Fibroblast of lung (primary cell): ENCODE results near the gene ZNF747. TPM values are rescaled to one million over a fixed set of nuclear protein-coding genes. Genes with fewer than 3 reads are reported as not detected.

Source experiments
- DNase-seq, 2 donors: peaks; one replicate each; pipeline versions ENCODE4 v3.0.0 to v3.0.0-alpha.2; 2010; ENCODE audit warnings: low read depth in 2 of 2
- H2AFZ ChIP-seq: 2 replicates; pipeline ENCODE4 v1.5.1; 2012; ENCODE audit warnings: low read length, control low read depth, inconsistent platforms
- H3K27ac ChIP-seq: 2 replicates; pipeline ENCODE4 v1.5.1; 2011; ENCODE audit warnings: low read length, control low read depth; ENCODE audit not compliant: insufficient read depth
- H3K27me3 ChIP-seq: 2 replicates; pipeline ENCODE4 v1.5.1; 2011; ENCODE audit warnings: mild to moderate bottlenecking, low read length; ENCODE audit not compliant: control insufficient read depth, insufficient read depth
- H3K36me3 ChIP-seq: 2 replicates; pipeline ENCODE4 v1.5.1; 2011; ENCODE audit warnings: low read length; ENCODE audit not compliant: control insufficient read depth, insufficient read depth
- H3K4me1 ChIP-seq: 2 replicates; pipeline ENCODE4 v1.5.1; 2011; ENCODE audit warnings: low read length; ENCODE audit not compliant: control insufficient read depth, insufficient read depth; ENCODE audit errors: extremely low read depth
- H3K4me2 ChIP-seq: 2 replicates; pipeline ENCODE4 v1.5.1; 2011; ENCODE audit warnings: low read length, control low read depth; ENCODE audit not compliant: insufficient read depth; ENCODE audit errors: extremely low read depth
- H3K4me3 ChIP-seq, 4 experiments: fragments of 200-600 bp in 1 of 4; sonication (generic) in 1 of 4; replicated peaks in 1 of 4; 2 replicates each; pipeline ENCODE4 v1.5.1; 2011 to 2016; ENCODE audit warnings: low read length in 4 of 4, low read depth in 3 of 4, mild to moderate bottlenecking in 3 of 4, control low read depth in 2 of 4, inconsistent platforms in 1 of 4, mixed read lengths in 1 of 4; ENCODE audit not compliant: insufficient read depth in 1 of 4; ENCODE audit errors: control extremely low read depth in 1 of 4
- H3K79me2 ChIP-seq: 2 replicates; pipeline ENCODE4 v1.5.1; 2012; ENCODE audit warnings: mild to moderate bottlenecking, low read length, inconsistent platforms; ENCODE audit not compliant: control insufficient read depth, insufficient read depth
- H3K9ac ChIP-seq: 2 replicates; pipeline ENCODE4 v1.5.1; 2011; ENCODE audit warnings: mild to moderate bottlenecking, low read length, control low read depth; ENCODE audit not compliant: insufficient read depth
- H3K9me3 ChIP-seq: 2 replicates; pipeline ENCODE4 v1.5.1; 2012; ENCODE audit warnings: low read depth, low read length; ENCODE audit not compliant: control insufficient read depth, insufficient read depth
- H4K20me1 ChIP-seq: 2 replicates; pipeline ENCODE4 v1.5.1; 2011; ENCODE audit warnings: low read length; ENCODE audit not compliant: control insufficient read depth, insufficient read depth; ENCODE audit errors: extremely low read depth
- CTCF ChIP-seq, 2 donors: IDR thresholded peaks in 1 of 2; conservative IDR thresholded peaks in 1 of 2; 1 replicate in 1 of 2; 2 replicates in 1 of 2; pipeline ENCODE4 v1.5.1; 2011 to 2012; ENCODE audit warnings: low read length in 2 of 2, control low read depth in 1 of 2, inconsistent platforms in 1 of 2, low read depth in 1 of 2, mild to moderate bottlenecking in 1 of 2
- EZH2 ChIP-seq: IDR thresholded peaks from 2 replicates; pipeline ENCODE4 v1.5.1; 2012; ENCODE audit warnings: low read length, control low read depth, mild to moderate bottlenecking; ENCODE audit errors: missing control alignments
- polyA plus RNA-seq, 2 donors: library from polyadenylated mRNA; depleted of rRNA in 1 of 2; stranded (reverse) in 1 of 2; unstranded in 1 of 2; fragments of >200 nt; gene quantifications; 2 replicates each; pipeline ENCODE4 v1.2.1, GENCODE V29; 2011 to 2012; ENCODE audit warnings: missing spikeins in 1 of 2
- total RNA-seq: library from RNA; depleted of rRNA; stranded (reverse); fragments of >200 nt; gene quantifications from 2 replicates; pipeline ENCODE4 v1.2.1, GENCODE V29; 2014

ZNF747 gene
- total and polyA plus RNA-seq, 2 donors (not counting 1 experiment from before 2014, with no cell fraction given), result 4.4 to 10.6 TPM

GRCh38 chr16:30565526-30565925 is 30.9 kb upstream of the ZNF747 start:
- DNase-seq, result no peak
- Histone ChIP-seq H4K20me1 (no peaks in the 10 kb centered on the region), H3K4me2 (no peak overlapping the region), H2AFZ (no peak overlapping the region), H3K9ac (no peak overlapping the region), H3K79me2 (no peaks in the 10 kb centered on the region), H3K27me3 (peaks cover 5% of the 10 kb centered on the region), H3K4me1 (no peaks in the 10 kb centered on the region), H3K9me3 (no peaks in the 10 kb centered on the region), H3K4me3 (no peak overlapping the region), H3K27ac (no peak overlapping the region), H3K36me3 (no peaks in the 10 kb centered on the region)
- no peak for TF ChIP-seq CTCF (conservative IDR thresholded peaks at IDR 0.05 in 1 of 2, IDR thresholded peaks at IDR 0.05 in 1 of 2; ENCODE audit: low read depth in 1 of 2, low read length in 2 of 2)
- no peak for TF ChIP-seq EZH2

- TF ChIP-seq EZH2 (no peak), CTCF (conservative IDR thresholded peaks at IDR 0.05 in 1 of 2, IDR thresholded peaks at IDR 0.05 in 1 of 2; ENCODE audit: low read depth in 1 of 2, low read length in 2 of 2) (no peak)
- Histone ChIP-seq H3K9me3 (no peaks in the 10 kb centered on the region), H3K36me3 (no peaks in the 10 kb centered on the region), H3K9ac (no peak overlapping the region), H3K4me2 (no peak overlapping the region), H2AFZ (no peak overlapping the region), H3K4me3 (no peak overlapping the region), H3K27ac (no peak overlapping the region), H3K4me1 (no peaks in the 10 kb centered on the region), H3K79me2 (peaks cover 6% of the 10 kb centered on the region), H3K27me3 (peaks cover 5% of the 10 kb centered on the region), H4K20me1 (no peaks in the 10 kb centered on the region)
- no peak for DNase-seq
These were observed 27.4 kb upstream of the ZNF747 start for GRCh38 chr16:30562021-30562420.

GRCh38 chr16:30561089-30561816 is 26.6 kb upstream of the ZNF747 start:
- H3K27me3 ChIP-seq, result peaks cover 3% of the 10 kb centered on the region
- no peaks in the 10 kb centered on the region for H3K4me1 ChIP-seq
- no peaks in the 10 kb centered on the region for H3K9me3 ChIP-seq
- no peaks in the 10 kb centered on the region for H4K20me1 ChIP-seq
- TF ChIP-seq EZH2 (no peak), CTCF (conservative IDR thresholded peaks at IDR 0.05 in 1 of 2, IDR thresholded peaks at IDR 0.05 in 1 of 2; ENCODE audit: low read depth in 1 of 2, low read length in 2 of 2) (no peak)
- H3K4me3 ChIP-seq, result peak overlapping the region in 2 of 4 experiments; percentile 1 to 45
- no peak overlapping the region for H3K27ac ChIP-seq
- H3K79me2 ChIP-seq, result peaks cover 6% of the 10 kb centered on the region
- H2AFZ ChIP-seq, result peak overlapping the region; percentile 81
- no peak for DNase-seq
- H3K4me2 ChIP-seq, result peak overlapping the region; percentile 66
- no peak overlapping the region for H3K9ac ChIP-seq
- no peaks in the 10 kb centered on the region for H3K36me3 ChIP-seq
